ENCODE data around the gene PDE4B.
"Not testable (repeated sequence)": the region's sequence is repeated elsewhere in the genome, so short reads cannot be mapped to it uniquely, and the experiment has no call there.

- TF ChIP-seq, protein P1, sequence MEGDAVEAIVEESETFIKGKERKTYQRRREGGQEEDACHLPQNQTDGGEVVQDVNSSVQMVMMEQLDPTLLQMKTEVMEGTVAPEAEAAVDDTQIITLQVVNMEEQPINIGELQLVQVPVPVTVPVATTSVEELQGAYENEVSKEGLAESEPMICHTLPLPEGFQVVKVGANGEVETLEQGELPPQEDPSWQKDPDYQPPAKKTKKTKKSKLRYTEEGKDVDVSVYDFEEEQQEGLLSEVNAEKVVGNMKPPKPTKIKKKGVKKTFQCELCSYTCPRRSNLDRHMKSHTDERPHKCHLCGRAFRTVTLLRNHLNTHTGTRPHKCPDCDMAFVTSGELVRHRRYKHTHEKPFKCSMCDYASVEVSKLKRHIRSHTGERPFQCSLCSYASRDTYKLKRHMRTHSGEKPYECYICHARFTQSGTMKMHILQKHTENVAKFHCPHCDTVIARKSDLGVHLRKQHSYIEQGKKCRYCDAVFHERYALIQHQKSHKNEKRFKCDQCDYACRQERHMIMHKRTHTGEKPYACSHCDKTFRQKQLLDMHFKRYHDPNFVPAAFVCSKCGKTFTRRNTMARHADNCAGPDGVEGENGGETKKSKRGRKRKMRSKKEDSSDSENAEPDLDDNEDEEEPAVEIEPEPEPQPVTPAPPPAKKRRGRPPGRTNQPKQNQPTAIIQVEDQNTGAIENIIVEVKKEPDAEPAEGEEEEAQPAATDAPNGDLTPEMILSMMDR (IDR thresholded peaks at IDR 0.05), result not testable (repeated sequence)
- not testable (repeated sequence) for TF ChIP-seq EP300, POLR2A (IDR thresholded peaks at IDR 0.05)
Observed at GRCh38 chr1:66420906-66421305, 628.2 kb downstream of the PDE4B start.
